Measurements from ENCODE around the gene PIP4K2A. TPM values are rescaled to one million over a fixed set of nuclear protein-coding genes. Genes with fewer than 3 reads are reported as not detected.

The PIP4K2A gene
- total and polyA plus RNA-seq, 2 of the 8 experiments (the other 6 are each of a cell fraction or from before 2014, with no cell fraction given), result 19.0 to 60.9 TPM

- no peak for TF ChIP-seq CHD7 (IDR thresholded peaks at IDR 0.05; ENCODE audit: insufficient replicate concordance, low read length)
- TF ChIP-seq ASH2L (IDR thresholded peaks at IDR 0.05; ENCODE audit: low read length), result no peak
- TF ChIP-seq SUZ12 (IDR thresholded peaks at IDR 0.05; ENCODE audit: low read length), result no peak
Measured at GRCh38 chr10:22599048-22599561, 115.3 kb downstream of the PIP4K2A start (continued).

All from H1 (cell line).